HPDE6-E6E7 (cell line): ENCODE results near the gene ARFIP1.

Experiments
- DNase-seq: peaks from one replicate; pipeline ENCODE4 v3.0.0; 2011; ENCODE audit warnings: missing footprints; ENCODE audit errors: extremely low spot score

The ARFIP1 gene

DNA sequence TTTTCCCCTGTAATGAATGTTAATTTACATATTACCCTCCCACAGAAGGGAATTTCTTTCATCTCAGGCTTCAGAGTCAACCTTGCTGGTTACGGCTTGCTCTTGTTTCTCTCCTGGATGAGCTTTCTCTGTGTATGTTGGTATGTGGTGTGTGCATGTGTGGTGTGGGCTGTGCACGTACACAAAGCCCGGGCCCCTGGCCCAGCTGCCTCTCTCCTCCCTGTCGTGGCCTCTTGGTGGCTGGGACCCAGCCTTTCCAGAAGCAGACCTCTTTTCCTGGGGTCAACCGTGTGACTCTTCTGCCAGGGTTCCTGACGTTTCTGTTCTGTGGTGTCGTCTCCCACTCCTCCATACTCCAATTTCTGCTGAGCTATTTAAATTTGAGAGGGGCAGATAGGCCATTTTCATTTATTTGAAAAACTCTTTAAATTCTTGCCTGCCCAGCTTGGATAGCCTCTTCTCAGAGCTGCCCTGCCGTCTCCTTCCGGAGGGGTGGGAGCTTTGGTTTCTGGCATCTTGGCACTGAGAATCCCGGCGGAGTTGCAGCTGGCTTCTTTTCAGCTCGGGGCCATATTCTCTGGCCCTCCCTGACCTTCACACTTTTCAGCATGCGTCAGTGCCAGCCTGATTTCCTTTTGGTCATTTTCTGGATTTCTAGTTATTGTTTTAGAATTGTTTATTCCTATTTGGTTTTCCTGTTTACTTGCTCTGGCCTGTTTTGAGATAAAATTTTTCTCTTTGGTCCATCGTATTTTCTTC is 181.4 kb downstream of the ARFIP1 start:
- no peak for DNase-seq

DNA sequence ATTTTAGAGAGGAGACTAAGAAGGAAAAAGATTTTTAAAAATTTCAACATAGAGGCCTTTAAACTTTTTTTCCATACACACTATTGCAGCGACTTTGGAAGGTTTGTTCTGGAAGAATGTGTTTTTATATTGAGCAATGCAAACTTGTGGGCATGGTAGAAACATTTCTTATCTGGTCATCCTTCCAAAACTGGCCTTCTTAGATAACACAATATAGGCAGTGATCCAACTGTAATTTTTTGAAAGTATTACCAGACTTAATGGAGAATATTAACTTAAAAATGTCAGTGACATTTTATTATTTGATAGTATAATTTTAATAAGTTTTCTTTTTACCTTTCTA is 182.0 kb downstream of the ARFIP1 start:
- DNase-seq = no peak
